8988T (cell line): ENCODE data around the gene ACAD11.
A peak's percentile ranks its signal among the peaks of the same experiment; 100 is the strongest.

Experiments
- DNase-seq: peaks from one replicate; pipeline ENCODE4 v3.0.0; 2011

ACAD11 gene, protein sequence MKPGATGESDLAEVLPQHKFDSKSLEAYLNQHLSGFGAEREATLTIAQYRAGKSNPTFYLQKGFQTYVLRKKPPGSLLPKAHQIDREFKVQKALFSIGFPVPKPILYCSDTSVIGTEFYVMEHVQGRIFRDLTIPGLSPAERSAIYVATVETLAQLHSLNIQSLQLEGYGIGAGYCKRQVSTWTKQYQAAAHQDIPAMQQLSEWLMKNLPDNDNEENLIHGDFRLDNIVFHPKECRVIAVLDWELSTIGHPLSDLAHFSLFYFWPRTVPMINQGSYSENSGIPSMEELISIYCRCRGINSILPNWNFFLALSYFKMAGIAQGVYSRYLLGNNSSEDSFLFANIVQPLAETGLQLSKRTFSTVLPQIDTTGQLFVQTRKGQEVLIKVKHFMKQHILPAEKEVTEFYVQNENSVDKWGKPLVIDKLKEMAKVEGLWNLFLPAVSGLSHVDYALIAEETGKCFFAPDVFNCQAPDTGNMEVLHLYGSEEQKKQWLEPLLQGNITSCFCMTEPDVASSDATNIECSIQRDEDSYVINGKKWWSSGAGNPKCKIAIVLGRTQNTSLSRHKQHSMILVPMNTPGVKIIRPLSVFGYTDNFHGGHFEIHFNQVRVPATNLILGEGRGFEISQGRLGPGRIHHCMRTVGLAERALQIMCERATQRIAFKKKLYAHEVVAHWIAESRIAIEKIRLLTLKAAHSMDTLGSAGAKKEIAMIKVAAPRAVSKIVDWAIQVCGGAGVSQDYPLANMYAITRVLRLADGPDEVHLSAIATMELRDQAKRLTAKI

DNA sequence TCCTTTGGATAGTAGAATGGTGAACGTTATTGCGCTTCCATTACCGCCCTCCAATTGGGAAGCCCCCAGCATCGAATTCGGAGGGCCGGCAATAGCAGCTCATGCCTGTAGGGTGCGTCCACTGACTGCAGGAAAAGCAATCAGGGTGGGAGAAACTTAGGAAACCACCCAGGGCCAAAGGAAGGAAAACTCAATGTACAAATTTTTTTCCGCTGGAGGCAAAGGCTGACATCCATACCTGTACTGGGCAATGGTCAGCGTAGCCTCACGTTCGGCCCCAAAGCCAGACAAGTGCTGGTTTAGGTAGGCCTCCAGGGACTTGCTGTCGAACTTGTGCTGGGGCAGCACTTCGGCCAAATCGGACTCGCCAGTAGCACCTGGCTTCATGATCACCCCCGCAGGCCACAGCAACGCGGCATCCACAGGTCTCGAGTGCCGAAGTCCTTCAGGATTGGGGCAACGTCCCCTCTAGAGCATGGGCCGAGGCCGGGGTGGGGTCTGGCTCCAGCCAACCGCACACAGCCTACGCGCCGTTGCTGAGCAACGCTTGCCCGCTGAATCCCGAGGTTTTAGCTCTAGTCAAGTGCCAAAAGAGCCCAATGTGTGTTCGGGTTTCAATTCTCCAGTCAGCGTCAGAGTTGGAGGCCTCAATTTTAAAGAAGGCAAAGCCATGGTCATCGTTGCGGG is at the start of gene ACAD11:
TSS of gene ACAD11 (minus strand) at position 445 of the 687 bp plus-strand sequence. CDS start at position 387, 58 bp downstream.
- DNase-seq: peak; percentile 50

DNA sequence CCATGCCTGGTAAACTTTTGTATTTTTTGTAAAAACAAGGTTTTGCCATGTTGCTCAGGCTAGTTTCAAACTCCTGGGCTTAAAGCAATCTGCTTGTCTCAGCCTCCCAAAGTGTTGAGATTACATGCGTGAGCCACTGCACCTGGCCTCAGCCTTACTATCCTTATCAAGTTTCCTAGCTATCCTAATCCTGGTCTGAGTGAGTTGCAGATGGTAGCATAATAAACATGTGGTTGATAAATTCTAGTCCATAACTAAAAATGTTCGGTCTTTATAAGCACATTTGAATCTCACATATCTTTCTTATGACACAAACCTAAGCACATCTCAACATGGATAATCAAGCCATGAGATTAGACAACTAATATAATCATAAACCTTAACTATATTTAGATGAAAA is 44.1 kb upstream of the ACAD11 start:
- DNase-seq: no peak

DNA sequence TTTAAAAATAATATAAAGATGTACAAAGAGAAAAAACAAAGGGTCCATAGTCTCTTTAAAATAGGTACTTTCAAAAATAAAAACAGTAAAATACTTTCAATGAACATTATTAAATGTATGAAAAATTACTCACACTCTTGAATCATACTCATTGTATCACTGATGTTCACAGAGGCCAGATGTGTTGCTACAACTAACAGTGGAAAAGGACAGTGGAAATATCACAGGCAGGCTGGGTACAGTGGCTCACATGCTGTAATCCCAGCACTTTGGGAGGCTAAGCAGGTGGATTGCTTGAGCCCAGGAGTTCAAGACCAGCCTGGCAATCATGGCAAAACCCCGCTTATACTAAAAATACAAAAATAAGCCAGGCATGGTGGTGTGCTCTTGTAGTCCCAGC is 35.8 kb upstream of the ACAD11 start:
- DNase-seq: no peak

DNA sequence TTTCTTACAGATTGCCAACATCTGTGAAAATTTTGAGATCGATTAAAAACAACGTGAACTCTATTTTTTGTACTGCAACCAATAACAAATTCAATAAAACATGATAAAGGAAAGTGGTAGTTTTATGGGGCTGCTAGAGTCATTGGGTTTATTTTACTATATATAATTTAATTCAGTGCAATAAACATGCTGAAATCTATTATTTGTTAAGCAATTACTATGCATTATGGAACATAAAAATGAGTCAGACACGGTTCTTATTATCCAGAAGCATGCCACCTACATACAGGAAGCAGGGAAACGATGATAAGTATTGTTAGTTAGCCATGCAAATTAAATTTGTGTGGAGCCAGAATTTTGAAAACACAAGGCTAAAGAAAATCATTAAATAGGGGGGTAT is 35.4 kb upstream of the ACAD11 start:
- no peak for DNase-seq

DNA sequence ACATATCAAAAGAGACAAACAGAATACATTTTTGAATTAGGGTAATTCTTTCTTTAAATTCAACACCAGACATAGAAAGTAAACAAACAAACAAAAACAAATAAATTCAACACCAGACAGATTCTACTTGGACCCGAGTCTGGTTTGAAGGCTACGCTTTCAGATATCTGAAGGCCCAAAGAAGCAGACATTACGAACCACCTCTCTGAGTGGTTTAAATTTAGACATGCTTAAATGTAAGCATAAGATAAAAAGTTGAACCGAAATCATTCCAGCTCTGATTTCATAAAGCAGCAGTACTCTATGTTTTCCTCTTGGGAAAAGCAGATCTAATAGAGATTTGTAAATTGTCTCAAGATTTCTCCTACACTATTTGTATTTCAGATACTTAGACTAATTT is 30.4 kb upstream of the ACAD11 start:
- no peak for DNase-seq

DNA sequence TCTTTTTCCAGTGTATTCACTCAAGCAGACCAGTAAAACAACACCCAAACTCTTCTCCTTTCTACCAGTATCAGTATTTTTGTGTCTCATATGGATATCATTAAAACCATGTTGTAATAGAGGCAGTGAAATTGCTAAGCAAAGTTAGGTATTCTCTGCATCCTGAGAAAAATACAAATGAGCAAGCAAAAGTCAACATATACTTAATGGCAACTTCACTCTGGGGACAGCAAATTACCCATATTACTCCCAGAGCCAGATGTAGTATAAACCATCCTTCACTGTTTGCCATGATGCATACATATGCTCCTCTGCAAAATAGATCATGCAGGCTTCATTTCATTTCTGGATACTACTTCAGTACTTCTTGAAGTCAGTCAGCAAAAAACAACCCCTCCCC is 22.6 kb upstream of the ACAD11 start:
- no peak for DNase-seq

DNA sequence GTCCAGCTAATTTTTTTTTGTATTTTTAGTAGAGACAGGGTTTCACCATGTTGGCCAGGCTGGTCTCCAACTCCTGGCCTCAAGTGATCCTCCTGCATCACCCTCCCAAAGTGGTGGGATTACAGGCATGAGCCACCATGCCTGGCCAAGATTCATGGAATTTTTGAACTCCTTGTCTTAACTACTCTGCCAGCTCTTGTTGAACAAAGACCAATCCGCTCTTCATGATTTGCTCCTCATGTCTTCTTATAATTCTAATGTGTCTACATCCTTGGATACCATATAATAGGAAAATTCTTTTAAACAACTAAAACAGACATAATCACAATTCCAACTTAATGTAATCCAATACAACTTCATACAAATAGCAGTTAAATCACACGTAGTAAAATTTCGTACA is 21.8 kb upstream of the ACAD11 start:
- DNase-seq: no peak

DNA sequence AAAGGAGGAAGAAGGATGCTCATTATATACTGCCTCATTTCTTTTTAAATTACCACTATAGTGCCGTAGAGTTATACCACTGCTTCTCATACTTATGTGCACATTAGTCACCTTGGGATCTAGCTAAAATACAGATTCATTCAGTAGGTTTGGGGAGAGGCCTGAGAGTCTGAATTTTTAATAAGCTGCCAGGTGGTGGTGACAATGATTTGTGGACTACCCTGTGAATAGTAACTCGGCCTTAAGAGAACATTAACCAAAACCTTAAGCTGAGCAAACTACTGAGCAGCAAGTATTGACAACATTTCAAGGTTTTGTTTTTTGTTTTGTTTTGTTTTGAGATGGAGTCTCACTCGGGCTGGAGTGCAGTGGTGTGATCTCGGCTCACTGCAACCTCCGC is 20.3 kb upstream of the ACAD11 start:
- no peak for DNase-seq

DNA sequence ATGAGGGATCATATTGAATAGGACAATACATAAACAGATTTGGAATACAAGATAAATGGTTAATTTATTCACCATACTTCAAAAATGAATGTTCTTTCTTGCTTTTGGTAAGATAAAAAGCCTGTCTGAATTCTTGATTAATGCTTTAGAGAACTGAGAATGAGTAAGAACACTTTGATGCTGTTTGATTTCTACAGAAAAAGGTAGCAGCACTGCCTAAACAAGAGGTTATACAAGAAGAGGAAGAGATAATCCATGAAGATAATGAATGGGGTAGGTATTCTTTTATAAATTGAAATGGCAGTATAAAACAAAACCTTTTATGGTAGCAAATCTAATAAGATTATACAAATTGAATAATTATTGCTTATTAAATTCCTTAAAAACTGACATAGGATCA is 15.8 kb upstream of the ACAD11 start:
- no peak for DNase-seq

DNA sequence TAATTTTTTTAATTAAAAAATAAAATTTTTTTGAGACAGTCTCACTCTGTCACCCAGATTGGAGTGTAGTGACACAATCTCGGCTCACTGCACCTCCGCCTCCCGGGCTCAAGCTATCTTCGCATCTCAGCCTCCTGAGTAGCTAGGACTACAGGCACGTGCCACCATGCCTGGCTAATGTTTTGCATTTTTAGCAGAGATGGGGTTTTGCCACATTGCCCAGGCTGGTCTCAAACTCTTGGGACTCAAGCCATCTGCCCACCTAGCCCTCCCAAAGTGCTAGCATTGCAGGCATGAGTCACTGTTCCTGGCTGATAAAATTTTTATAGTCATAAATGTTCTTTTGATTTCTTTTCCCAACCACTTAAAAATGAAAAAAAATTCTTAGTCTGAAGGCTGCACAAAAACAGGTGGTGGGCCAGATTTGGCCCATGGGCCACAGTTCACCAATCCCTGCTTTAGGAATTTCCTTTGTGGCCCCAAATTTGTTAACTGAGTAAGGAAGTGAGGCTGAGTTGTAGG is 9.7 kb upstream of the ACAD11 start:
- DNase-seq: no peak

DNA sequence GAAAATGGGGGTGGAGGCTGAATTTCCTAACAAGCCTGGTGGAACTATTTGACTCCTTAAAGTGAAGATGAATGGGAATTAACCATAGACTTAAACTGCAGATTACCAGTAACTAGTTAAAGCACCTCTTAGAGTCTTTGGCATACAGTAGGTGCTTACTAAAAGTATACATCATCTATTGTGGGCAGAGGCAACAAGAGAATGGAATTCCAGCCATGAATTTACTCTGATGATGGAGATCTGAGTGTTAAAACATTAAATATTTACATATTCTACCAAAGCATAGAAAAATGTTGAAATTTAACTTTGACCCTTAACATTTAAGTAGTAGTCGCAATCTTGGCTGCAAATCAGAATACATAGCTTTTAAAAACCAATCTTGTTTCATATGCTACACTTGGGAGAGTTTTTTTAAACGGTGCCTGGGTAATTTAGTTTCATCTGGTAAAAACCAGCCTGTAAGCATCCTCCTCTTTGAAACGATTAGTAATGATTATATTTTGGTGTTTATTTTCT is 5.7 kb upstream of the ACAD11 start:
- no peak for DNase-seq

DNA sequence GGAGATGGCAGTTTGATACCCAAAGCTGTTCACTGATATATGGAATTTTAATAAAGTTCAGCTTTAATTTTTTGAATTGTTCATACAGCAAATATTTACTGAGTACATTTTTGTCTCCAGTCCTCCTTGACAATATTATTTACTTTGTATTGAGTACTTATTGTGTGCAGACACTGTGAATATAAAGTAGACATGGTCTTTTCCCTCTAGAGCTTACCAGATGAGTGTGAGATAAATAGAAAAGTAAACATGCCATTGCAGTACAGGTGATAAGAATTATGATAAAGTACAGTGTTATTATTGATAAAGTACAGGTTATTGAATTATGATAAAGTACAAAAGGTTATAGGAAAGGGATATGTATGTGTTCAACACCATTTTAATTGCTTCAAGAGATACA is 2.6 kb upstream of the ACAD11 start:
- DNase-seq: no peak

DNA sequence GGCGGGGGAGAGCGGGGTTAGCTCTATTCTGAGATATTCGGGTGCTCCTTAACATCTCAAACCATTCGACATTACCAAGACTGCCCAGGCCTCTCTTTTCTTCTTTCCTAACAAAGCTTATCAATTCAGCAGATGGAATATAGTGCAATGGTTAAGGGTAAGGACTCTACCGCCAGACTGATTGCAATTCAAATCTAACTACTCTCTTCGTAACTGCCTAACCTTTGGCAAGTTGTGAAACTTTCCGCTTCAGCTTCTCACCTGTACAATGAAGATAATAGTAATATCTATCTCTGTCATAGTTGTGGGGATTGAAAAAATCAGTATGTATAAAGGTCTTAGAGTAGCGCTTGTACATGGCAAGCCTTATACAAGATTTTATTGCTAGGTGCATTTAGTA is 1.5 kb upstream of the ACAD11 start:
- DNase-seq: no peak

DNA sequence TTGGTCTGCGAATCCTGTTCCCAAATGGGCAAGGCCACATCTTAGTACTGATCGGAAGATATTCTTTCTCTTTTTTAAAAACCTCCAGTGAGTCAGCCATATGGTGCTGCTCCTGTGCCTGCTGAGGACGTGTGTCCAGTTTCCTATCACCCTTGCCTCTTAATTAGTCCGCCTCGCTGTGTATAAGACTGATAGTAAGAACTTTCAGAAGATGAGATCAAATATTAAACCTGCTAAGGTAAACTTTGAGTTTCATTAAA is 1.1 kb upstream of the ACAD11 start:
- no peak for DNase-seq

DNA sequence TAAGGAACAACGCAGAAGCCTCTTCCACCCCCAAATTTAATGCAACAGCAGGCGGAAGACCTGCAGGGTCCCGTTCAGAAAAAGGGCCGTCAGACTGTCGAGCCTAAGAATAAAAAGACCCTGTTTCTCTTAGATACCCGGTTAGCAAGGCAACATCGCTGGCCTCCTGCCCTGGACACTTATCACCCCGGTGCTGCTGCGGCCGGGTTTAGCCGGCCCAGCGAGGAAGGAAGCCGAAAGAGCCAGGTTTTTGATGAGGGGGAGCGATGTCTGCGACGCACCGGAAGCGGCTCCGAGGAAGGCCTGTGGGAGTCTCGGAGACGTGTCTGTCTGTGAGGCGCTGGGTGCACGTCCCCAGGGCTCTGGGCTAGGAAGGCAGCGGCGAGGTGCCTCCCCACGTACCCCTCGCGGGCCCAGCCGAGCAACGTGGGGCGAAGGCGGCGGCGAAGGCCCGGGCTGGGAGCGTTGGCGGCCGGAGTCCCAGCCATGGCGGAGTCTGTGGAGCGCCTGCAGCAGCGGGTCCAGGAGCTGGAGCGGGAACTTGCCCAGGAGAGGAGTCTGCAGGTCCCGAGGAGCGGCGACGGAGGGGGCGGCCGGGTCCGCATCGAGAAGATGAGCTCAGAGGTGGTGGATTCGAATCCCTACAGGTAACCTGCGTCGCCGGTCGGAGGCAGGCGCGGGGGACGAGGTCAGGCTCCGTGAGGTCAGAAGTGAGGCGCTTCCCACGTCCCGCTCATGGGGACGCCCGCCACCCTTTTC is 622 bp upstream of the ACAD11 start, which contains the start of gene UBA5:
TSS of gene UBA5 (plus strand) at position 278 of the 759 bp plus-strand sequence. CDS start at position 487, 209 bp downstream.
- DNase-seq: peak; percentile 55

DNA sequence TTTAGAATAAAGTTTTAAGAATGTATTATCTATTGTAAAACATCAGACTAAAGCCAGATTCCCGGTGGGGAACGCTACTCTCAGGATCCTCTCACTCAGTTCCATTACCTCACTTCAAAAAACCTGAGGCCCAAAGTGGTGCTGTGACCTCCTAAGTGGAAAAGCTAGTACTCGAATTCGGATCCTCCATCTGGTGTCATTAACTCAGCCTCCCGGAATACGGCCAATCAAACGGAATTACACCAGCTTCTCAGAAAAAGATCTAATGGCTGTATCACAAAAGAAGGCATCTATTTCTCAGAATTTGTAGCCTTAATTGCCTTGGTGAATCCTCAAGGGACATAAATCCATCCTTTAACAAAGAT is 627 bp downstream of the ACAD11 start:
- DNase-seq: no peak

DNA sequence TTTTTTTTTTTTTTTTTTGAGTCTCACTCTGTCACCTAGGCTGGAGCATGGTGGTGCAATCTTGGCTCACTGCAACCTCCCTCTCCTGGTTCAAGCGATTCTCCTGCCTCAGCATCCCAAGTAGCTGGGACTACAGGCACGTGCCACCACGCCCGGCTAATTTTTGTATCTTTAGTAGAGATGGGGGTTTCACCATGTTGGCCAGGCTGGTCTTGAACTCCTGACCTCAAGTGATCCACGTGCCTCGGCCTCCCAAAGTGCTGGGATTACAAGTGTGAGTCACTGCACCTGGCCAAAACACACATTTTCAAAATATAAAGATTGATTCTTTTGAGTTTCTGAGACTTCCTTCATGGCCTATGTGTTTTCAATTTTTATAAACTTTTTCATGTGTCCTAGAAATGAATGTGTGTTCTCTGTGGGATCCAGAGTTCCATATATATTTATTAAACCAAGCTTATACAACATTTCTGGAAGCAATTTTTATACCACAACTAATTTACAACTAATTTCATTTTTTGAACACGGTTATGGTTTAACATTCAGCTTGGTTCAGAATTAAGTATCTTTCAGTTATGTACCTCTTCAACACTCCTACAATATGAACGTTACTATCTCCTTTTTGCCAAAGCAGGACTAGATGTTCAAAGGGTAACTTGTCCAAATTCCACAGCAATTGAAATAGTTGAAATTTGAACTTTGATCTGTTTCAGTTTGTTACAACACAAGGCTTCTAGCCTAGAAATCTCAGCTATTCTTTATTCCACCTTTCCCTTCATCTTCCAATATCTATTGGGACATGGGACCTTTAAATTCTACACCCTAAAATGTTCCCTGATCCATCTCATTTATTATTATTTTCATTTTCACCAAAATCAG is 1.5 kb downstream of the ACAD11 start:
- DNase-seq: no peak

DNA sequence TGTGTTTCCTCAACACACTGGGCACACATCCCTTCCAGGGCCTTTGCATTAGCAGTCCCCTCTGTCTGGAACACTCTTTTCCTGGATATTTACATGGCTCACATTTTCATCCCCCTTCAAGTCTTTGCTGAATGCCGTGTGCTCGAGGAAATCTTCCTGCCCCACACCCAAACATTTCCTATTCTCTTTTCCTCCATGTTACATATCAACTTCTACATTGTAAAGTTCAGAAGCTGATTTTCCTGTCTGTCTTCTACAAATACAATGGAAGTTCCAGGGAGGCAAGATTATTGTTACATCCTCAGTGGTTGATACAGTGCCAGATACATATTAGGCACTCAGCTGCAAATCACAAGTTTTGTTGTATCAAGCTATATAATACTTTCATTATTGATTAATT is 4.1 kb downstream of the ACAD11 start:
- no peak for DNase-seq

DNA sequence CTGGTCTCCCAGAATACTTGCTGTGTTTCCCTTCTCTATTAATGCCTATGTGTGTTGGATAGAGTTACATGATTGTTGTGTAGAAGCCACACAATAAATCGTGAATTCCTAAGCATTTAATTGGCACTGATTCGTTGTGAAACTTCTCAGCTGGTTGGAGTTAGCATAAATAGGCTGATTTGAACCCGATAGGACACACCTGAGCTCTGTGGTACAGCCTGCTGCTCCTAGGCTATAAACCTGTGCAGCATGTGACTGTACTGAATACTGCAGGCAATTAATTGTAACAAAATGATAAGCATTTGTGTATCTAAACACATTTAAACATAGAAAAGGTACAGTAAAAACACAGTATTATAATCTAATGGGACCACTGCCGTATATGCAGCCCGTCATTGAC is 4.9 kb downstream of the ACAD11 start:
- no peak for DNase-seq

DNA sequence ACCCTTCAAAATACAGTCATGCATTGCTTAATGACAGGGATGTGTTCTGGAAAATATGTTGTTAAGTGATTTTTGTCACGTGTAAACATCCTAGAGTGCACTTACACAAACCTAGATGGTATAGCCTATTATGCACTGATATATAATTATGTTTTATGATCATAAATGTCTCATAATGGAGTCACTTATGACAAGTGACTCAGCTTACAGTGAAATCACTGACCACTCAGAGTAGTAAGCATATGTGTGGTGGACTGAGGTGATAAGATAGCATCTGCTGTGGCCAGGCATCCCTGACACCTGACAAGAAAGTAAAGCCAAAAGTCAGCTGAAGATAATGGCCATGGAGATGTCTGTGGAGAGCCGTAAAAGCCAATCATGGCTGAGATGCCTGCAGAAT is 5.4 kb downstream of the ACAD11 start:
- no peak for DNase-seq

DNA sequence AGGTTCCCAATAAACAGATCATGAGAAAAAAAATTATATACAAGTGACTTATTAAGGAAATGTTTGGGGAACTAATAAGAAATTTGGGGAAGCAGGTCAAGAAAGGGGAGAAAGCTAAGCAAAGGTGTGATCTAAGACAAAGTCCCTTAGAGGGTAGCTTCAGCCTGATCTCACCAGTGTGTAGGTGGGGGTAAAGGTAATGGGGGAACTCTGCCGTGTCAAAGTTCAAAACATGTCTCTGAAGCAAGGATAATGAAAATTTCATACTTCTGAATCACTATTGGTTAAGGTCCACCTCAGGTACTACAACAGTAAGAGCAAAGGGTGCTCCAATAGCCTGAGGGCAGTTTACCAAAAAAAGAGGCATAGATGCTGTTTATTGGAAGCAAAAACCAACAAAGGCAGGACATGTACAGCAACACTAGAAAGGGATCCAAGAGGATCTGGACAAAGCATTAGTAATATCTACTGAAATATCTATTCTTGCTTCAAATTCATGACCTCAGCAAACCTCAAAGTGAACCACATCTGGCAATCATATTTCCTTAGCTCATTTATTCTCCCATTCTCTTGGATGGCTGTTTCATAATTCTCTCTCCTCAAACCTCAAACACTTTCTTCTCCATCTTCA is 6.9 kb downstream of the ACAD11 start:
- no peak for DNase-seq
